Gastrocnemius medialis (tissue), 4 donors: Measurements from ENCODE around the gene MYLK.

Source experiments
- CTCF ChIP-seq, 5 experiments: fragments of 450-650 bp in 3 of 5; fragments of 200-600 bp in 2 of 5; sonication (generic) in 2 of 5; IDR thresholded peaks in 4 of 5; conservative IDR thresholded peaks in 1 of 5; 1 replicate in 4 of 5; 2 replicates in 1 of 5; pipeline ENCODE4 v1.5.1; 2016 to 2019; ENCODE audit warnings: antibody characterized with exemption in 5 of 5, mild to moderate bottlenecking in 3 of 5, moderate library complexity in 3 of 5
- POLR2A ChIP-seq, 2 donors: fragments of 450-650 bp; IDR thresholded peaks; one replicate each; pipeline ENCODE4 v1.6.1; 2017; ENCODE audit warnings: antibody characterized with exemption in 2 of 2, mild to moderate bottlenecking in 2 of 2, moderate library complexity in 2 of 2

GRCh38 chr3:123788710-123789109, 95.4 kb downstream of the MYLK start:
- no peak for TF ChIP-seq CTCF (IDR thresholded peaks at IDR 0.05 in 4 of 5, conservative IDR thresholded peaks at IDR 0.05 in 1 of 5)
- no peak for TF ChIP-seq POLR2A (IDR thresholded peaks at IDR 0.05)
